ENCODE results near the gene UROS.

- TF ChIP-seq, protein P1, sequence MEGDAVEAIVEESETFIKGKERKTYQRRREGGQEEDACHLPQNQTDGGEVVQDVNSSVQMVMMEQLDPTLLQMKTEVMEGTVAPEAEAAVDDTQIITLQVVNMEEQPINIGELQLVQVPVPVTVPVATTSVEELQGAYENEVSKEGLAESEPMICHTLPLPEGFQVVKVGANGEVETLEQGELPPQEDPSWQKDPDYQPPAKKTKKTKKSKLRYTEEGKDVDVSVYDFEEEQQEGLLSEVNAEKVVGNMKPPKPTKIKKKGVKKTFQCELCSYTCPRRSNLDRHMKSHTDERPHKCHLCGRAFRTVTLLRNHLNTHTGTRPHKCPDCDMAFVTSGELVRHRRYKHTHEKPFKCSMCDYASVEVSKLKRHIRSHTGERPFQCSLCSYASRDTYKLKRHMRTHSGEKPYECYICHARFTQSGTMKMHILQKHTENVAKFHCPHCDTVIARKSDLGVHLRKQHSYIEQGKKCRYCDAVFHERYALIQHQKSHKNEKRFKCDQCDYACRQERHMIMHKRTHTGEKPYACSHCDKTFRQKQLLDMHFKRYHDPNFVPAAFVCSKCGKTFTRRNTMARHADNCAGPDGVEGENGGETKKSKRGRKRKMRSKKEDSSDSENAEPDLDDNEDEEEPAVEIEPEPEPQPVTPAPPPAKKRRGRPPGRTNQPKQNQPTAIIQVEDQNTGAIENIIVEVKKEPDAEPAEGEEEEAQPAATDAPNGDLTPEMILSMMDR (IDR thresholded peaks at IDR 0.05; ENCODE audit: insufficient read depth, low read depth, low read length): no peak
- TF ChIP-seq EZH2 (IDR thresholded peaks at IDR 0.05; ENCODE audit: insufficient read depth, low read length): no peak
Observed at GRCh38 chr10:125782616-125783015, 40.4 kb downstream of the UROS start.

Data from astrocyte (in vitro differentiated cells and primary cell).